Measurements from ENCODE around the gene AMPD2. TPM values are rescaled to one million over a fixed set of nuclear protein-coding genes. Genes with fewer than 3 reads are reported as not detected.

The AMPD2 gene
- polyA plus RNA-seq, 2 donors, result 15.7 to 16.3 TPM

GRCh38 chr1:109613361-109614147, 6.1 kb upstream of the AMPD2 start:
- Histone ChIP-seq H3K36me3 (ENCODE audit: control insufficient read depth in 2 of 2, insufficient read depth in 2 of 2, low read length in 1 of 2) (no peaks in the 10 kb centered on the region), H3K9me3 (ENCODE audit: control insufficient read depth in 2 of 2, insufficient read depth in 1 of 2, low read depth in 1 of 2, low read length in 1 of 2) (no peaks in the 10 kb centered on the region), H3K4me3 (ENCODE audit: low read depth in 1 of 2, low read length in 2 of 2) (no peak overlapping the region), H3K4me1 (ENCODE audit: control insufficient read depth in 2 of 2, insufficient read depth in 2 of 2, low read length in 1 of 2) (peaks cover 2% of the 10 kb centered on the region in 2 donors), H3K27ac (ENCODE audit: low read depth in 2 of 2, low read length in 1 of 2) (no peak overlapping the region), H3K27me3 (ENCODE audit: control insufficient read depth in 1 of 2, insufficient read depth in 2 of 2, low read length in 2 of 2) (no peaks in the 10 kb centered on the region)
- WGBS, 2 donors, result 49 to 50% methylated on average over 7 of the region's 7 CpGs

GRCh38 chr1:109615879-109616278, 3.8 kb upstream of the AMPD2 start:
- H3K4me1 ChIP-seq (ENCODE audit: control insufficient read depth in 2 of 2, insufficient read depth in 2 of 2, low read length in 1 of 2), result peaks cover 2% of the 10 kb centered on the region in 2 donors
- H3K27me3 ChIP-seq (ENCODE audit: control insufficient read depth in 1 of 2, insufficient read depth in 2 of 2, low read length in 2 of 2), result no peaks in the 10 kb centered on the region
- H3K36me3 ChIP-seq (ENCODE audit: control insufficient read depth in 2 of 2, insufficient read depth in 2 of 2, low read length in 1 of 2), result no peaks in the 10 kb centered on the region
- no peaks in the 10 kb centered on the region for H3K9me3 ChIP-seq (ENCODE audit: control insufficient read depth in 2 of 2, insufficient read depth in 1 of 2, low read depth in 1 of 2, low read length in 1 of 2)
- no peak overlapping the region for H3K27ac ChIP-seq (ENCODE audit: low read depth in 2 of 2, low read length in 1 of 2)
- 58 to 70% methylated on average over 3 of the region's 3 CpGs for WGBS, 2 donors
- no peak overlapping the region for H3K4me3 ChIP-seq (ENCODE audit: low read depth in 1 of 2, low read length in 2 of 2)

GRCh38 chr1:109616391-109616790, 3.2 kb upstream of the AMPD2 start:
- no peaks in the 10 kb centered on the region for H3K27me3 ChIP-seq (ENCODE audit: control insufficient read depth in 1 of 2, insufficient read depth in 2 of 2, low read length in 2 of 2)
- peaks cover 2 to 4% of the 10 kb centered on the region in 2 donors for H3K4me1 ChIP-seq (ENCODE audit: control insufficient read depth in 2 of 2, insufficient read depth in 2 of 2, low read length in 1 of 2)
- WGBS, 2 donors, result 73 to 76% methylated on average over 3 of the region's 3 CpGs
- no peak overlapping the region for H3K27ac ChIP-seq (ENCODE audit: low read depth in 2 of 2, low read length in 1 of 2)
- no peaks in the 10 kb centered on the region for H3K36me3 ChIP-seq (ENCODE audit: control insufficient read depth in 2 of 2, insufficient read depth in 2 of 2, low read length in 1 of 2)
- H3K9me3 ChIP-seq (ENCODE audit: control insufficient read depth in 2 of 2, insufficient read depth in 1 of 2, low read depth in 1 of 2, low read length in 1 of 2), result no peaks in the 10 kb centered on the region
- no peak overlapping the region for H3K4me3 ChIP-seq (ENCODE audit: low read depth in 1 of 2, low read length in 2 of 2)

DNA sequence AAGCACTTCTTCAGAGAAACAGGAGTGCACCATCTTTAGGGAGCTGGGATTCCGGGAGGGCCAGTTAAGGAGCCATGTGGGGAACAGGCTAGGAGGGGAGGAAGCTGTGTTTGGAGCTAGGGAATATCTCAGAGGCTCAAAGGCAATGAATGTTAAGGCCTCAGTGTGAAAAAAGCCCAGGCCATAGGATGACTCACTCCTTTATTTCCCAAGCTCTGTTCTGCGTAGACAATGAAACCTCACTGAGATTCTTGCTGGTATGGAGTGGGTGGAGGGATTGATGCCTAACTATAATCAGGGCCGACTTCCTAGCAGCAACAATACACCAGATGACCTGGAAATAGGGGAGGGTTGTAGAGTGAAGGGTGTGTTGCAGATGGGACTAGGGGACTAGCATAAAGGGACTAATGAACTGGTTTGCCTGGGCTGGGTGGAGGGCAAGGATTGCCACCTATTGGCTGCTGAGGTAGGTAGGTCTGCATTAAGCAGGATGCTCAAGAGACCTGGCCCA, 2.3 kb upstream of the AMPD2 start:
- no peak overlapping the region for H3K4me3 ChIP-seq (ENCODE audit: low read depth in 1 of 2, low read length in 2 of 2)
- no peaks in the 10 kb centered on the region for H3K27me3 ChIP-seq (ENCODE audit: control insufficient read depth in 1 of 2, insufficient read depth in 2 of 2, low read length in 2 of 2)
- peak overlapping the region in 1 of 2 donors; percentile 2 for H3K27ac ChIP-seq (ENCODE audit: low read depth in 2 of 2, low read length in 1 of 2)
- H3K36me3 ChIP-seq (ENCODE audit: control insufficient read depth in 2 of 2, insufficient read depth in 2 of 2, low read length in 1 of 2), result no peaks in the 10 kb centered on the region
- 42 to 45% methylated on average over 3 of the region's 3 CpGs for WGBS, 2 donors
- no peaks in the 10 kb centered on the region for H3K9me3 ChIP-seq (ENCODE audit: control insufficient read depth in 2 of 2, insufficient read depth in 1 of 2, low read depth in 1 of 2, low read length in 1 of 2)
- H3K4me1 ChIP-seq (ENCODE audit: control insufficient read depth in 2 of 2, insufficient read depth in 2 of 2, low read length in 1 of 2), result peaks cover 2 to 9% of the 10 kb centered on the region in 2 donors

DNA sequence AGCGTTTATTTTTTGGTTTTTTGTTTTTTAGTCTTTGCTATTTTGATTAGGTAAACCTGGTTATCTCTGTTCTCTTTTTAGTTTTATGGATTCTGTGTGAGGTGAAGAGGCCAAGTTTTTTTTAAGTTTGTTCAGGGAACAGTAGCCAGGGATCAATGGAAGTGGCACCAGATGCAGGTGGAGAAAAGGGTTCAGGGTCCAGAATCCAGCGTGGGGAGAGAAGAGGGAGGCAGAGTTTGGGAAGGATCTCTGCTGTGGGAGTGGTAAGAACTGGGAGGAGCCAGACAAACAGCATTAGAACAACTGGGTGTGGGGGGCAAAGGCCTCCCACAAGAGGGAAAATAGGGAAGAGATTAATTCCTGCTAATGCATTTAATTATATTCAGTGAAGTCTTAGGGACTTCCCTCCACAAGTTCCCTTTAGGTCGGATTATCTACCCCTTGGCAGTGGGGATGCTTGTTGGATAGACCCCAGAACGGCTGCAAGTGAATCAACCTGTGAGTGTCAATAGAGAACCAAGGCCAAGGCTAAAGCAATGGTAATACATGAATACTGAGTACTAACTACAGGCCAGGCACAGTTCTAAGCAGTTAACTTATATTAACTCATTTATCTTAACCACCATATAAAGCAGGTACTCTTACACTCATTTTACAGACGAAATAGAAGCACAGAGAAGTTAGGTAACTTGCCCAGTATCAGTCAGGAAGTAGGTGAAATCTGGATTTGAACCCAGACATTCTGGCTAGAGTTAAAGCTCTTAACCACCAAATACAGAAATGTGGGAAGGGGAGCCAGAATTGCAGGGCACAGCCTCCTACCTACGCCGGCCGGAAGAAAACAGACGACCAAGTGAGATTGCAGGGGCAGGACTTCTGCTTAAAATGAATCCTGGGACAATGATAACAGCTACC, 719 bp upstream of the AMPD2 start:
- 26 to 43% methylated on average over 9 of the region's 9 CpGs for WGBS, 2 donors
- H3K4me3 ChIP-seq (ENCODE audit: low read depth in 1 of 2, low read length in 2 of 2), result peak overlapping the region; percentile 63 to 67
- no peaks in the 10 kb centered on the region for H3K9me3 ChIP-seq (ENCODE audit: control insufficient read depth in 2 of 2, insufficient read depth in 1 of 2, low read depth in 1 of 2, low read length in 1 of 2)
- peaks cover 4 to 13% of the 10 kb centered on the region in 2 donors for H3K4me1 ChIP-seq (ENCODE audit: control insufficient read depth in 2 of 2, insufficient read depth in 2 of 2, low read length in 1 of 2)
- H3K27me3 ChIP-seq (ENCODE audit: control insufficient read depth in 1 of 2, insufficient read depth in 2 of 2, low read length in 2 of 2), result no peaks in the 10 kb centered on the region
- H3K36me3 ChIP-seq (ENCODE audit: control insufficient read depth in 2 of 2, insufficient read depth in 2 of 2, low read length in 1 of 2), result no peaks in the 10 kb centered on the region
- peak overlapping the region; percentile 69 to 82 for H3K27ac ChIP-seq (ENCODE audit: low read depth in 2 of 2, low read length in 1 of 2)

- Histone ChIP-seq H3K4me3 (ENCODE audit: low read depth in 1 of 2, low read length in 2 of 2) (peak overlapping the region; percentile 63 to 67), H3K4me1 (ENCODE audit: control insufficient read depth in 2 of 2, insufficient read depth in 2 of 2, low read length in 1 of 2) (peaks cover 12 to 19% of the 10 kb centered on the region in 2 donors), H3K9me3 (ENCODE audit: control insufficient read depth in 2 of 2, insufficient read depth in 1 of 2, low read depth in 1 of 2, low read length in 1 of 2) (no peaks in the 10 kb centered on the region), H3K36me3 (ENCODE audit: control insufficient read depth in 2 of 2, insufficient read depth in 2 of 2, low read length in 1 of 2) (no peaks in the 10 kb centered on the region), H3K27ac (ENCODE audit: low read depth in 2 of 2, low read length in 1 of 2) (peak overlapping the region; percentile 69 to 82), H3K27me3 (ENCODE audit: control insufficient read depth in 1 of 2, insufficient read depth in 2 of 2, low read length in 2 of 2) (no peaks in the 10 kb centered on the region)
- 0 to 1% methylated on average over 9 of the region's 9 CpGs for WGBS, 2 donors
These were observed 759 bp downstream of the AMPD2 start for GRCh38 chr1:109620401-109620791.

DNA sequence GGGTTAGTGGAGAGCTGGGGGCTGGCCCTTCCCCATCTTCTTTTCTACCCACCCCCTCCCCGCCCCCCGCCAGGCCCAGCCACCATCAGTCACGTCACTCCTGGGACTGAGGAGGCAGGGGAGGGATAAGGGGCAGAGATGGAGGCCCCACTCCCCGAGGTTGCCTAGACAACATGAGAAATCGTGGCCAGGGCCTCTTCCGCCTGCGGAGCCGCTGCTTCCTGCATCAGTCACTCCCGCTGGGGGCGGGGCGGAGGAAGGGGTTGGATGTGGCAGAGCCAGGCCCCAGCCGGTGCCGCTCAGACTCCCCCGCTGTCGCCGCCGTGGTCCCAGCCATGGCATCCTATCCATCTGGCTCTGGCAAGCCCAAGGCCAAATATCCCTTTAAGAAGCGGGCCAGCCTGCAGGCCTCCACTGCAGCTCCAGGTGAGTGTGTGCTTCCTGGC, 1.2 kb downstream of the AMPD2 start:
- no peaks in the 10 kb centered on the region for H3K27me3 ChIP-seq (ENCODE audit: control insufficient read depth in 1 of 2, insufficient read depth in 2 of 2, low read length in 2 of 2)
- WGBS, 2 donors, result 0 to 1% methylated on average over 18 of the region's 18 CpGs
- peaks cover 12 to 19% of the 10 kb centered on the region in 2 donors for H3K4me1 ChIP-seq (ENCODE audit: control insufficient read depth in 2 of 2, insufficient read depth in 2 of 2, low read length in 1 of 2)

DNA sequence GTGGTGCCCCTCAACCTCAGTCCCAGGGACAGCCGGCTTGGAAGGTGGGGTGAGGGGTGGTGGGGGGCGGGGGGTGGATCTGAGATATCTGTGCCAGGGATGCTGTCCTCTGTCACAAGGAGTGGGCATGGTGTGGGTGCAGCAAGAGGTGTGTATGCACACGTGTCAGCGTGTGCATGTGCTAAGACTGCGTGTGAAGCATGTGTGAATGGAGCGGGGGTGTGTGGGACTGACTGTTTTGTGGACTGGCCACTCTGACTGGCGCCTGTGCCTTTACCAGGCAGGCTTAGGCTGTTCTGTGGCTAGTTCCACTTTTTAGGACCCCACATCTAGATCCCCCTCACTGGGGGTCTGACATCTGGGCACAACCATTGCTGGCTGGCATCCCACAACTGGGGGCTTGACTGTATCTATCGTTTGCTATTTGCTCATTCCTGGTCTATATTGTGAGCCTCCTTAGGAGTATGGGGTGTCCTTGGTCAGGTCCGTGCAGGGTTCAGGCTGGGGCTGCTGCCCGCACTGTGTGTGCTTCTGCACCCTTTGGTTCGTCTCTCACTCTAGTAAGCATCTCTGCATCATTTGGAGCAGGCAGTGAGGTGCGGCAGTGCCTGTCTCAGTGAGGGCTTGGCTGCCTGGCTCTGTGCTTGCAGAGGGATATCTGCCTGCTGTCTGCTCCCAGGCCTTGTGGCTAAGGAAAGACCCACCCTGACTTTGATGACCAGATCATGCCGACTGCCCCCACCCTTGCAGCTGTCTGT, 1.9 kb downstream of the AMPD2 start:
- Histone ChIP-seq H3K4me3 (ENCODE audit: low read depth in 1 of 2, low read length in 2 of 2) (peak overlapping the region; percentile 46 to 67), H3K9me3 (ENCODE audit: control insufficient read depth in 2 of 2, insufficient read depth in 1 of 2, low read depth in 1 of 2, low read length in 1 of 2) (no peaks in the 10 kb centered on the region), H3K4me1 (ENCODE audit: control insufficient read depth in 2 of 2, insufficient read depth in 2 of 2, low read length in 1 of 2) (peaks cover 12 to 19% of the 10 kb centered on the region in 2 donors), H3K27me3 (ENCODE audit: control insufficient read depth in 1 of 2, insufficient read depth in 2 of 2, low read length in 2 of 2) (no peaks in the 10 kb centered on the region), H3K27ac (ENCODE audit: low read depth in 2 of 2, low read length in 1 of 2) (peak overlapping the region in 1 of 2 donors; percentile 82), H3K36me3 (ENCODE audit: control insufficient read depth in 2 of 2, insufficient read depth in 2 of 2, low read length in 1 of 2) (peaks cover 0 to 2% of the 10 kb centered on the region in 2 donors)
- 32 to 37% methylated on average over 13 of the region's 13 CpGs for WGBS, 2 donors

More for the DNA sequence above, 1.2 kb downstream of the AMPD2 start:
- Histone ChIP-seq H3K4me3 (ENCODE audit: low read depth in 1 of 2, low read length in 2 of 2) (peak overlapping the region; percentile 63 to 67), H3K27ac (ENCODE audit: low read depth in 2 of 2, low read length in 1 of 2) (peak overlapping the region; percentile 69 to 82), H3K9me3 (ENCODE audit: control insufficient read depth in 2 of 2, insufficient read depth in 1 of 2, low read depth in 1 of 2, low read length in 1 of 2) (no peaks in the 10 kb centered on the region), H3K36me3 (ENCODE audit: control insufficient read depth in 2 of 2, insufficient read depth in 2 of 2, low read length in 1 of 2) (no peaks in the 10 kb centered on the region)

Measured in esophagus (tissue), 2 donors.